Osteoblast (primary cell): ENCODE data around the gene DEPDC1B. TPM values are rescaled to one million over a fixed set of nuclear protein-coding genes. Genes with fewer than 3 reads are reported as not detected.
A peak's percentile ranks its signal among the peaks of the same experiment; 100 is the strongest.

Experiments used
- DNase-seq: peaks from one replicate; pipeline ENCODE4 v3.0.0; 2011; ENCODE audit warnings: low spot score, mixed read lengths; ENCODE audit not compliant: insufficient read length; ENCODE audit errors: missing footprints
- H2AFZ ChIP-seq: 2 replicates; pipeline ENCODE4 v1.6.0; 2011; ENCODE audit warnings: mild to moderate bottlenecking, low read length
- H3K27ac ChIP-seq: 2 replicates; pipeline ENCODE4 v1.5.1; 2011; ENCODE audit warnings: mild to moderate bottlenecking, low read depth, low read length, moderate library complexity
- H3K27me3 ChIP-seq: 2 replicates; pipeline ENCODE4 v1.6.0; 2012; ENCODE audit warnings: mild to moderate bottlenecking, control low read depth, inconsistent platforms, low read length, moderate library complexity; ENCODE audit not compliant: insufficient read depth
- H3K36me3 ChIP-seq: 2 replicates; pipeline ENCODE4 v1.5.1; 2011; ENCODE audit warnings: mild to moderate bottlenecking, low read length, control low read depth, moderate library complexity; ENCODE audit not compliant: insufficient read depth
- H3K4me1 ChIP-seq: 2 replicates; pipeline ENCODE4 v1.5.1; 2011; ENCODE audit warnings: mild to moderate bottlenecking, low read length, control low read depth, moderate library complexity; ENCODE audit not compliant: insufficient read depth
- H3K4me2 ChIP-seq: 2 replicates; pipeline ENCODE4 v1.6.0; 2011; ENCODE audit warnings: mild to moderate bottlenecking, low read length; ENCODE audit not compliant: insufficient read depth
- H3K4me3 ChIP-seq: fragments of 200-600 bp; sonication (generic); 3 replicates; pipeline ENCODE4 v1.5.1; 2012; ENCODE audit warnings: mild to moderate bottlenecking, low read length, inconsistent platforms; ENCODE audit not compliant: insufficient read depth
- H3K79me2 ChIP-seq: 2 replicates; pipeline ENCODE4 v1.6.0; 2012; ENCODE audit warnings: mild to moderate bottlenecking, low read length, control low read depth, inconsistent platforms; ENCODE audit not compliant: insufficient read depth
- H3K9me3 ChIP-seq: 2 replicates; pipeline ENCODE4 v1.5.1; 2011; ENCODE audit warnings: low read depth, low read length, control low read depth
- H4K20me1 ChIP-seq: 2 replicates; pipeline ENCODE4 v1.6.0; 2012; ENCODE audit warnings: mild to moderate bottlenecking, low read length, control low read depth; ENCODE audit not compliant: insufficient read depth
- total RNA-seq: library from RNA; depleted of rRNA; stranded (reverse); fragments of >200 nt; gene quantifications from 2 replicates; pipeline ENCODE4 v1.2.3, GENCODE V29; 2012
- TF ChIP-seq, protein P1 (sequence below): IDR thresholded peaks from 2 replicates; pipeline ENCODE4 v1.5.1; 2011; ENCODE audit warnings: mild to moderate bottlenecking, low read depth, low read length, moderate library complexity; ENCODE audit errors: extremely low read depth

The DEPDC1B gene
- total RNA-seq, 1 donor = 1.4 TPM

DNA sequence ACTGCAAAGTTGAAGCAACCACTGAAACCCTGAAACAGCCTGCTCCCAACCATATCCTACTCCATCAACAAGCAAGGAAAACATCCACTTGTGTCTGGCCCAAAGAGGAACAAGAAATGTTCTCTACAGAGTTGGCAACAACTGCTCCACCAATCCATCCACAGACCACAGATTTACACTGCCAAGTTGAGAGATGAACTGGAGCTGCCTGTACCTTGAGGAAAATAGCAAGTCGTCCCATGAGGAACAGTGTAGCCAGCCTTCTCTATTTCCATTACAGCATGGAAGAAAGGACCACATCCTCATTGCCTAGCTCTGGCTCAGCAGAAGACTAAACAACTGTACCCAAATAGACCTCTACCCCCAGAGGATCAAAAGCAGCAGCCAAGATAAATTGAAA lies 60.4 kb downstream of the DEPDC1B start:
- Histone ChIP-seq H3K4me3 (no peak overlapping the region), H2AFZ (peak overlapping the region; percentile 63), H3K4me2 (no peak overlapping the region), H3K36me3 (no peaks in the 10 kb centered on the region), H3K27ac (no peak overlapping the region), H3K4me1 (no peaks in the 10 kb centered on the region), H3K27me3 (no peaks in the 10 kb centered on the region), H3K79me2 (no peaks in the 10 kb centered on the region), H4K20me1 (no peaks in the 10 kb centered on the region), H3K9me3 (no peaks in the 10 kb centered on the region)
- no peak for DNase-seq
- TF ChIP-seq, protein P1, sequence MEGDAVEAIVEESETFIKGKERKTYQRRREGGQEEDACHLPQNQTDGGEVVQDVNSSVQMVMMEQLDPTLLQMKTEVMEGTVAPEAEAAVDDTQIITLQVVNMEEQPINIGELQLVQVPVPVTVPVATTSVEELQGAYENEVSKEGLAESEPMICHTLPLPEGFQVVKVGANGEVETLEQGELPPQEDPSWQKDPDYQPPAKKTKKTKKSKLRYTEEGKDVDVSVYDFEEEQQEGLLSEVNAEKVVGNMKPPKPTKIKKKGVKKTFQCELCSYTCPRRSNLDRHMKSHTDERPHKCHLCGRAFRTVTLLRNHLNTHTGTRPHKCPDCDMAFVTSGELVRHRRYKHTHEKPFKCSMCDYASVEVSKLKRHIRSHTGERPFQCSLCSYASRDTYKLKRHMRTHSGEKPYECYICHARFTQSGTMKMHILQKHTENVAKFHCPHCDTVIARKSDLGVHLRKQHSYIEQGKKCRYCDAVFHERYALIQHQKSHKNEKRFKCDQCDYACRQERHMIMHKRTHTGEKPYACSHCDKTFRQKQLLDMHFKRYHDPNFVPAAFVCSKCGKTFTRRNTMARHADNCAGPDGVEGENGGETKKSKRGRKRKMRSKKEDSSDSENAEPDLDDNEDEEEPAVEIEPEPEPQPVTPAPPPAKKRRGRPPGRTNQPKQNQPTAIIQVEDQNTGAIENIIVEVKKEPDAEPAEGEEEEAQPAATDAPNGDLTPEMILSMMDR = no peak

DNA sequence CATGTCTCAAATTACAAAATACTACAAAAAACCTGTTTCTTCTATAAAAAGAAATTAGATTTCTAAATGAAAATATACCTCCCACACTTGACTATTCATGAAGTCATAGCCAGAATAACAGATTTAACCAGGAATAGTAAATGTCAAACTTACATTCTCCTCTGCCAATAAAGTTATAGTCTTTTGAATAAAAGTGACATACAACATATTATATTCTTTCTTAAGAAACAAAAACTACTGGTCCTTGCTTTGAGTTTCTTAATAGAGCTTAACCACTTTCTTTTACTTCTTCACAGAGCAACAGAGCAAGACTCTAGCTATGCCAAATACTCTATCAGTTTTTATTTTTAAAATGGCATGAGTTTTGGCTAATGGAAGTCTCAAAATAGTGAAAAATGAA lies 61.7 kb downstream of the DEPDC1B start:
- no peaks in the 10 kb centered on the region for H4K20me1 ChIP-seq
- no peak overlapping the region for H3K4me2 ChIP-seq
- H3K4me1 ChIP-seq = peaks cover 4% of the 10 kb centered on the region
- no peak overlapping the region for H3K4me3 ChIP-seq
- TF ChIP-seq, protein P1 = no peak
- no peaks in the 10 kb centered on the region for H3K36me3 ChIP-seq
- DNase-seq = no peak
- H3K9me3 ChIP-seq = no peaks in the 10 kb centered on the region
- no peaks in the 10 kb centered on the region for H3K27me3 ChIP-seq
- H2AFZ ChIP-seq = no peak overlapping the region
- H3K79me2 ChIP-seq = no peaks in the 10 kb centered on the region
- H3K27ac ChIP-seq = no peak overlapping the region

DNA sequence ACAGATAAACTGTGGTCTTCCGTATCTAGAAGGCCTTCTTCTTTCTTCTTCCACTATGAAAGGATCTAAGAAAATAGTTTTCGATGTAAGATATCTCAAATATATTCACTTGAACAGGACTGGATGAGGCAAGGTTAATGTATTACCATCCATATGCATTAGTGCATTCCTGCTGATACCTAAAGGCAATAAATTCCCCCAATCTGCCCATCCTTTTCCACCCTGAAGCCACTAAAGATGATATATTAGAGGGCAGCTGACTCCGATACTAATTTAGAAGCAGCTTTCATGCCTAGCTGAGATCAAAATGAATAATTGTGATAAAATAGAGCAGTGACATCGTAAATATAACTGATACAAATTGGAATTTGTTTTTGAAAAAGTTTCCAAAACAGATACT lies 63.3 kb downstream of the DEPDC1B start:
- DNase-seq = no peak
- H3K27me3 ChIP-seq = no peaks in the 10 kb centered on the region
- no peaks in the 10 kb centered on the region for H3K36me3 ChIP-seq
- H4K20me1 ChIP-seq = no peaks in the 10 kb centered on the region
- TF ChIP-seq, protein P1 = no peak
- H3K27ac ChIP-seq = no peak overlapping the region
- no peak overlapping the region for H3K4me3 ChIP-seq
- H3K79me2 ChIP-seq = no peaks in the 10 kb centered on the region
- H3K4me1 ChIP-seq = peaks cover 8% of the 10 kb centered on the region
- H3K4me2 ChIP-seq = no peak overlapping the region
- no peaks in the 10 kb centered on the region for H3K9me3 ChIP-seq
- no peak overlapping the region for H2AFZ ChIP-seq

DNA sequence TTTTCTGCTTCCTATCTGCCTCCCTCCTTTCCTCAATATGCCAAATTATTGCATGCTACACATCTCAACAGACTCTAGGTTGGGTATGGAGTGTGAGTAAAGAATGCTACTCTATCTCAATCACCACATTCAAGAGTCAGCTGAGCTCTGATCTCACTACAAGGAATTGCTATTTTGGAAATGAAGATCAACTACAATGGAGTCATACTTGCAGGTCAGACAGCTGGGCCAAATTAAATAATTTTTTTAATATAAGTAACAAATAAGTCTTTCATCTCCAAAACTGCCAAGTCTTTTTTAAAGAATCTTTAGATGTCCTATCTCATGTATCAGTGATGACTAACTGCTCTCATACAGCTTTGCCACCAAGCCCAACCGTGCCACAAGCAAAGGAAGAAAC lies 64.0 kb downstream of the DEPDC1B start:
- Histone ChIP-seq H3K27ac (no peak overlapping the region), H3K9me3 (no peaks in the 10 kb centered on the region), H4K20me1 (no peaks in the 10 kb centered on the region), H2AFZ (no peak overlapping the region), H3K4me2 (no peak overlapping the region), H3K4me1 (peaks cover 8% of the 10 kb centered on the region), H3K4me3 (no peak overlapping the region), H3K27me3 (no peaks in the 10 kb centered on the region), H3K79me2 (no peaks in the 10 kb centered on the region), H3K36me3 (no peaks in the 10 kb centered on the region)
- TF ChIP-seq, protein P1 = no peak
- no peak for DNase-seq
